Measurements from ENCODE around the gene MAPK4.

GRCh38 chr18:50628533-50628905 lies 68.6 kb downstream of the MAPK4 start:
- TF ChIP-seq CTCF (IDR thresholded peaks at IDR 0.05; ENCODE audit: insufficient read depth, low read length) (no peak), REST (IDR thresholded peaks at IDR 0.05; ENCODE audit: insufficient replicate concordance, low read depth) (no peak), SPI1 (IDR thresholded peaks at IDR 0.05; ENCODE audit: borderline replicate concordance, low read depth) (no peak), POLR2AphosphoS5 (IDR thresholded peaks at IDR 0.05; ENCODE audit: low read depth) (no peak), GABPA (IDR thresholded peaks at IDR 0.05; ENCODE audit: low read depth) (no peak)
